Nephron (organoid): ENCODE data around the gene RPS6KA4.

Source experiments
- H3K27ac Mint-ChIP-seq, 3 experiments: 2 replicates each; pipeline ENCODE4 v1.8.0; 2020; ENCODE audit warnings: mixed read lengths in 3 of 3, mild to moderate bottlenecking in 2 of 3, moderate library complexity in 1 of 3
- H3K27me3 Mint-ChIP-seq: 2 replicates; pipeline ENCODE4 v1.8.0; 2021; ENCODE audit warnings: low read depth, mild to moderate bottlenecking, moderate library complexity, mixed read lengths
- H3K36me3 Mint-ChIP-seq: 2 replicates; pipeline ENCODE4 v1.8.0; 2020; ENCODE audit warnings: low read depth, mixed read lengths
- H3K4me1 Mint-ChIP-seq: 2 replicates; pipeline ENCODE4 v1.8.0; 2020; ENCODE audit warnings: mixed read lengths
- H3K4me3 Mint-ChIP-seq, 3 experiments: 2 replicates each; pipeline ENCODE4 v1.8.0; 2020; ENCODE audit warnings: mild to moderate bottlenecking in 3 of 3, mixed read lengths in 3 of 3, moderate library complexity in 2 of 3
- H3K9me3 Mint-ChIP-seq: 2 replicates; pipeline ENCODE4 v1.8.0; 2020; ENCODE audit warnings: mixed read lengths
- TF ChIP-seq, protein P1 (sequence below), 3 experiments: fragments of 200-600 bp; sonication (generic); IDR thresholded peaks; one replicate each; pipeline ENCODE4 v1.5.0; 2021; ENCODE audit warnings: antibody characterized with exemption in 3 of 3; ENCODE audit not compliant: unreplicated experiment in 3 of 3

The RPS6KA4 gene

DNA sequence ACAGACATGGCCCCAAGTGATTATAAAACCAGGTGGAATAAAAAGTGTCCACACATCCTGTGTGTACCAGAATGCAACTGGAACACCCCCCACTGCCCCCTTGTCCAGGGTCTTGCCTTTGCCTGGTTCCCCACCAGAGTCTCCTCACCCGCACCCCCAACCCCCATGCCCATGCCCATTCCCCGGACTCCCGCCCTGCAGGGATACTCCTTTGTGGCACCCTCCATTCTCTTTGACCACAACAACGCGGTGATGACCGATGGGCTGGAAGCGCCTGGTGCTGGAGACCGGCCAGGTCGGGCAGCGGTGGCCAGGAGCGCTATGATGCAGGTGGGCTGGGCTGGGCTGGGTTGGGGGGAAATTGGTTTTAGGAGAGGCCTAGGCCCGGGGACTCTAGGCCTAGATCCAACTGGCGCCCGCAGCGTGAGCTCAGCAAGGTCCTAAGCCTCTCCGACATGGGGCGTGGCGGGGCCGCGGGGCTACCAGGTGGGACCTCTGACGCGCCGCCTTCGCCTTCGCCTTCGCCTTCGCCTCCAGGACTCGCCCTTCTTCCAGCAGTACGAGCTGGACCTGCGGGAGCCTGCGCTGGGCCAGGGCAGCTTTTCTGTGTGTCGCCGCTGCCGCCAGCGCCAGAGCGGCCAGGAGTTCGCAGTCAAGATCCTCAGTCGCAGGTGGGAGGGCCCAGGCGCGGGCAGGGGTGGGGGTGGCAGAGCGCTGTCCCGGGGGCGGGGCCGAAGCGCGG, 9.1 kb downstream of the RPS6KA4 start:
- Mint-ChIP-seq H3K9me3 (no peaks in the 10 kb centered on the region), H3K4me3 (no peak overlapping the region), H3K36me3 (peaks cover 38% of the 10 kb centered on the region), H3K27ac (no peak overlapping the region), H3K27me3 (peaks cover 5% of the 10 kb centered on the region), H3K4me1 (no peaks in the 10 kb centered on the region)
- TF ChIP-seq, protein P1, sequence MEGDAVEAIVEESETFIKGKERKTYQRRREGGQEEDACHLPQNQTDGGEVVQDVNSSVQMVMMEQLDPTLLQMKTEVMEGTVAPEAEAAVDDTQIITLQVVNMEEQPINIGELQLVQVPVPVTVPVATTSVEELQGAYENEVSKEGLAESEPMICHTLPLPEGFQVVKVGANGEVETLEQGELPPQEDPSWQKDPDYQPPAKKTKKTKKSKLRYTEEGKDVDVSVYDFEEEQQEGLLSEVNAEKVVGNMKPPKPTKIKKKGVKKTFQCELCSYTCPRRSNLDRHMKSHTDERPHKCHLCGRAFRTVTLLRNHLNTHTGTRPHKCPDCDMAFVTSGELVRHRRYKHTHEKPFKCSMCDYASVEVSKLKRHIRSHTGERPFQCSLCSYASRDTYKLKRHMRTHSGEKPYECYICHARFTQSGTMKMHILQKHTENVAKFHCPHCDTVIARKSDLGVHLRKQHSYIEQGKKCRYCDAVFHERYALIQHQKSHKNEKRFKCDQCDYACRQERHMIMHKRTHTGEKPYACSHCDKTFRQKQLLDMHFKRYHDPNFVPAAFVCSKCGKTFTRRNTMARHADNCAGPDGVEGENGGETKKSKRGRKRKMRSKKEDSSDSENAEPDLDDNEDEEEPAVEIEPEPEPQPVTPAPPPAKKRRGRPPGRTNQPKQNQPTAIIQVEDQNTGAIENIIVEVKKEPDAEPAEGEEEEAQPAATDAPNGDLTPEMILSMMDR (IDR thresholded peaks at IDR 0.05; ENCODE audit: unreplicated experiment in 3 of 3): no peak

- TF ChIP-seq, protein P1 (IDR thresholded peaks at IDR 0.05; ENCODE audit: unreplicated experiment in 3 of 3): no peak
- Mint-ChIP-seq H3K4me1 (no peaks in the 10 kb centered on the region), H3K27ac (no peak overlapping the region), H3K9me3 (no peaks in the 10 kb centered on the region), H3K27me3 (peaks cover 5% of the 10 kb centered on the region), H3K4me3 (no peak overlapping the region), H3K36me3 (peaks cover 33% of the 10 kb centered on the region)
These were observed 9.7 kb downstream of the RPS6KA4 start for GRCh38 chr11:64368673-64369074.

DNA sequence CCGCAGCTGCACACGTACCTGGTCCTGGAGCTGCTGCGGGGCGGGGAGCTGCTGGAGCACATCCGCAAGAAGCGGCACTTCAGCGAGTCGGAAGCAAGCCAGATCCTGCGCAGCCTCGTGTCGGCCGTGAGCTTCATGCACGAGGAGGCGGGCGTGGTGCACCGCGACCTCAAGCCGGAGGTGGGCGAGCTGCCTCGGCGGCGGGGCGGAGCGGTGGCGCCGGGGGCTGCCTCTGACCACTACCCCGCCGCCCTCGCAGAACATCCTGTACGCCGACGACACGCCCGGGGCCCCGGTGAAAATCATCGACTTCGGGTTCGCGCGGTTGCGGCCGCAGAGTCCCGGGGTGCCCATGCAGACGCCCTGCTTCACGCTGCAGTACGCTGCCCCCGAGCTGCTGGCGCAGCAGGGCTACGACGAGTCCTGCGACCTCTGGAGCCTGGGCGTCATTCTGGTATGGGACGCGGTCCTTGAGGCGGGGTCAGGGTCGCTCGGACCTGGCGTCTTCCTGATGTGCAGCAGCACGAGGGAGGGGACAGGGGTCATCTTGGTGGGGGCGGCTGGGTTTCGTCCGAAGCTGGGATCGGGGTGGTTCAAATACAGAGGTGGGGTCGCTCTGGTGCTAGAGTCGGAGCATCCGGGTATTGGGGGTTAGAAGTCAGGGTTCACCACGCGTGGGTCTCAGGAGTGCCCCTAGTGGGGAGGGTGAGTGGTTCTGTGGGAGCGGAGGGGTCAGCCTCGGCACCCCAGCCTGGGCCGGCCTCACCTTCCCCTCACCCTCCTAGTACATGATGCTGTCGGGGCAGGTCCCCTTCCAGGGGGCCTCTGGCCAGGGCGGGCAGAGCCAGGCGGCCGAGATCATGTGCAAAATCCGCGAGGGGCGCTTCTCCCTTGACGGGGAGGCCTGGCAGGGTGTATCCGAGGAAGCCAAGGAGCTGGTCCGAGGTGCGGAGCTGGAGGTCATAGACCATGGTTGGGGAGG, 10.8 kb downstream of the RPS6KA4 start:
- no peak overlapping the region for H3K27ac Mint-ChIP-seq
- peaks cover 27% of the 10 kb centered on the region for H3K36me3 Mint-ChIP-seq
- no peak overlapping the region for H3K4me3 Mint-ChIP-seq
- H3K9me3 Mint-ChIP-seq: no peaks in the 10 kb centered on the region
- no peaks in the 10 kb centered on the region for H3K4me1 Mint-ChIP-seq
- H3K27me3 Mint-ChIP-seq: peaks cover 5% of the 10 kb centered on the region
- TF ChIP-seq, protein P1 (IDR thresholded peaks at IDR 0.05; ENCODE audit: unreplicated experiment in 3 of 3): no peak

DNA sequence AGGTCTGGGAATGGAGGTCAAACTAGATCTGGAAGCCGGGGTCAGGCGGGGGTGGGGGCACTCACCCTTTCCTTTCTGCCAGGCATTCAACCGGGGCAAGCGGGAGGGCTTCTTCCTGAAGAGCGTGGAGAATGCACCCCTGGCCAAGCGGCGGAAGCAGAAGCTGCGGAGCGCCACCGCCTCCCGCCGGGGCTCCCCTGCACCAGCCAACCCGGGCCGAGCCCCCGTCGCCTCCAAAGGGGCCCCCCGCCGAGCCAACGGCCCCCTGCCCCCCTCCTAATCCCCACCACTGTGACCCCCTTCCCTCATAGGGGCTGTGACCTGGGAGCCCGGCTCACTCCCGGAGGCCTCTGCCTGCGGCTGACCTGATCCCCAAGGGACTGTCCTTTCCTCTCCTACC, 12.2 kb downstream of the RPS6KA4 start:
- Mint-ChIP-seq H3K9me3 (no peaks in the 10 kb centered on the region), H3K4me1 (no peaks in the 10 kb centered on the region), H3K27ac (no peak overlapping the region), H3K4me3 (no peak overlapping the region), H3K36me3 (peaks cover 27% of the 10 kb centered on the region), H3K27me3 (peaks cover 5% of the 10 kb centered on the region)
- TF ChIP-seq, protein P1 (IDR thresholded peaks at IDR 0.05; ENCODE audit: unreplicated experiment in 3 of 3): no peak

- H3K9me3 Mint-ChIP-seq: no peaks in the 10 kb centered on the region
- H3K27me3 Mint-ChIP-seq: peaks cover 5% of the 10 kb centered on the region
- peaks cover 19% of the 10 kb centered on the region for H3K36me3 Mint-ChIP-seq
- H3K27ac Mint-ChIP-seq: peak overlapping the region in 1 of 3 experiments; percentile 33
- no peak overlapping the region for H3K4me3 Mint-ChIP-seq
- TF ChIP-seq, protein P1 (IDR thresholded peaks at IDR 0.05; ENCODE audit: unreplicated experiment in 3 of 3): no peak
- no peaks in the 10 kb centered on the region for H3K4me1 Mint-ChIP-seq
These were observed 13.1 kb downstream of the RPS6KA4 start for GRCh38 chr11:64372021-64372420.
